WTC11 (cell line): ENCODE measurements around the gene ZNF786.
A peak's percentile ranks its signal among the peaks of the same experiment; 100 is the strongest.

ENCODE experiments used
- ESRRA ChIP-seq: sonication (generic); formaldehyde crosslinking; IDR thresholded peaks from 2 replicates; pipeline ENCODE4 v1.8.1; 2022; ENCODE audit warnings: mild to moderate bottlenecking, missing genetic modification reagents, borderline replicate concordance
- FOXJ3 ChIP-seq: sonication (generic); formaldehyde crosslinking; IDR thresholded peaks from 2 replicates; pipeline ENCODE4 v1.9.0; 2021; ENCODE audit warnings: missing genetic modification reagents, mild to moderate bottlenecking, borderline replicate concordance
- IRF2 ChIP-seq: sonication (generic); formaldehyde crosslinking; IDR thresholded peaks from 2 replicates; pipeline ENCODE4 v1.8.0; 2022; ENCODE audit warnings: low read depth, missing genetic modification reagents, borderline replicate concordance
- NFATC4 ChIP-seq: fragments of 250-450 bp; sonication (Bioruptor Pico); IDR thresholded peaks from 2 replicates; pipeline ENCODE4 v1.9.0; 2021; ENCODE audit warnings: mild to moderate bottlenecking
- NFYB ChIP-seq: sonication (generic); formaldehyde crosslinking; conservative IDR thresholded peaks from 2 replicates; pipeline ENCODE4 v1.8.0; 2022; ENCODE audit warnings: low read depth, missing genetic modification reagents
- SOX15 ChIP-seq: fragments of 250-450 bp; sonication (Bioruptor Pico); IDR thresholded peaks from 2 replicates; pipeline ENCODE4 v1.9.0; 2021; ENCODE audit warnings: mild to moderate bottlenecking
- ZBTB21 ChIP-seq: sonication (generic); formaldehyde crosslinking; IDR thresholded peaks from 2 replicates; pipeline ENCODE4 v1.8.1; 2023; ENCODE audit warnings: mild to moderate bottlenecking, missing genetic modification reagents, borderline replicate concordance
- ZNF138 ChIP-seq: sonication (generic); formaldehyde crosslinking; conservative IDR thresholded peaks from 2 replicates; pipeline ENCODE4 v1.8.1; 2022; ENCODE audit warnings: mild to moderate bottlenecking, moderate library complexity, missing genetic modification reagents
- TF ChIP-seq, protein P1 (sequence below): sonication (generic); formaldehyde crosslinking; IDR thresholded peaks from 2 replicates; pipeline ENCODE4 v1.8.0; 2023; ENCODE audit warnings: missing genetic modification reagents, mild to moderate bottlenecking, borderline replicate concordance
- TF ChIP-seq, protein P2 (sequence below): sonication (generic); formaldehyde crosslinking; IDR thresholded peaks from 2 replicates; pipeline ENCODE4 v1.8.1; 2022; ENCODE audit warnings: missing genetic modification reagents, borderline replicate concordance
- TF ChIP-seq, protein P3 (sequence below): sonication (generic); formaldehyde crosslinking; IDR thresholded peaks from 2 replicates; pipeline ENCODE4 v1.8.1; 2023; ENCODE audit warnings: mild to moderate bottlenecking, missing genetic modification reagents, borderline replicate concordance
- TF ChIP-seq, protein P4 (sequence below): fragments of 200-600 bp; IDR thresholded peaks from 2 replicates; pipeline ENCODE4 v1.8.0; 2022; ENCODE audit warnings: antibody characterized with exemption
- TF ChIP-seq, protein P5 (sequence below): sonication (generic); formaldehyde crosslinking; IDR thresholded peaks from 2 replicates; pipeline ENCODE4 v1.8.0; 2022; ENCODE audit warnings: mild to moderate bottlenecking, missing genetic modification reagents
- TF ChIP-seq, protein P6 (sequence below): fragments of 250-450 bp; sonication (Bioruptor Pico); IDR thresholded peaks from 2 replicates; pipeline ENCODE4 v1.9.0; 2021; ENCODE audit warnings: mild to moderate bottlenecking, borderline replicate concordance

DNA sequence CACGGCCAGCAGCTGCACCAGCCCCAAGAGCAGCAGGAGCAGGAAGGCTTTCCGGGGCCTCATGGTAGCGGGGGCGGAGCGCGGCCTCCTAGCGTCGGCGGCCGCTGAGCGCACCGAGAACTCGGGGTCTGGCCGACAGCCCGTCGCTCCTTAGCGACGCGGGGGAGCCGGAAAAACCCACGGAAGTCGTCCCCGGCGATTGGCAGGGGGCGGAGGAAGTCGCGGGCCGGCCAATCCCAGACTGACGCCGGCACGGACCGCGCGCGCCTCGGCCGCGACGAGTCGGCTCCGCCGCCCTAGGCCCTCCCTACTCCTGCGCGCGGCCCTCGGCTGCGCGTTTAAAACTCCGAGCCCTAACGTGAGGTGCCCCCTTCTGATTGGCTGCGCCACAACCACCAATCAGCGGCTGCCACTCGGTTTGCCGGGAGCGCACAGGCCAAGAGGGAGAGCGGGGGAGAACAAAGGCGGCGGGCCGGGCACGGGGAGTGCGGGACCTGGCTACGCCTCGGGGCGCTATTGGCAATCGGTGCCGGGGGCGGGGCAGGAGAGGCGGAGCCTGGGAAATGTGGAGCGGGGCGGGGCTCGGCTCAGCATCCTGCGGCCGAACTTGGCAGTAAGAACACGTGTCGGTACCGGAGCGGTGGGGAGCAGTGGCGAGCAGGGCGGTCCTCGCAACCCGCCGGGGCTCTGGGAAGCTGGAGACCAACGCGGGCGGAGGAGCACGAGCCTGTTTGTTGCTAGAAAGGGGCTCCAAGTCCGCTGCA lies 62.0 kb downstream of the ZNF786 start, which contains the start of gene PDIA4:
- TF ChIP-seq, protein P1, sequence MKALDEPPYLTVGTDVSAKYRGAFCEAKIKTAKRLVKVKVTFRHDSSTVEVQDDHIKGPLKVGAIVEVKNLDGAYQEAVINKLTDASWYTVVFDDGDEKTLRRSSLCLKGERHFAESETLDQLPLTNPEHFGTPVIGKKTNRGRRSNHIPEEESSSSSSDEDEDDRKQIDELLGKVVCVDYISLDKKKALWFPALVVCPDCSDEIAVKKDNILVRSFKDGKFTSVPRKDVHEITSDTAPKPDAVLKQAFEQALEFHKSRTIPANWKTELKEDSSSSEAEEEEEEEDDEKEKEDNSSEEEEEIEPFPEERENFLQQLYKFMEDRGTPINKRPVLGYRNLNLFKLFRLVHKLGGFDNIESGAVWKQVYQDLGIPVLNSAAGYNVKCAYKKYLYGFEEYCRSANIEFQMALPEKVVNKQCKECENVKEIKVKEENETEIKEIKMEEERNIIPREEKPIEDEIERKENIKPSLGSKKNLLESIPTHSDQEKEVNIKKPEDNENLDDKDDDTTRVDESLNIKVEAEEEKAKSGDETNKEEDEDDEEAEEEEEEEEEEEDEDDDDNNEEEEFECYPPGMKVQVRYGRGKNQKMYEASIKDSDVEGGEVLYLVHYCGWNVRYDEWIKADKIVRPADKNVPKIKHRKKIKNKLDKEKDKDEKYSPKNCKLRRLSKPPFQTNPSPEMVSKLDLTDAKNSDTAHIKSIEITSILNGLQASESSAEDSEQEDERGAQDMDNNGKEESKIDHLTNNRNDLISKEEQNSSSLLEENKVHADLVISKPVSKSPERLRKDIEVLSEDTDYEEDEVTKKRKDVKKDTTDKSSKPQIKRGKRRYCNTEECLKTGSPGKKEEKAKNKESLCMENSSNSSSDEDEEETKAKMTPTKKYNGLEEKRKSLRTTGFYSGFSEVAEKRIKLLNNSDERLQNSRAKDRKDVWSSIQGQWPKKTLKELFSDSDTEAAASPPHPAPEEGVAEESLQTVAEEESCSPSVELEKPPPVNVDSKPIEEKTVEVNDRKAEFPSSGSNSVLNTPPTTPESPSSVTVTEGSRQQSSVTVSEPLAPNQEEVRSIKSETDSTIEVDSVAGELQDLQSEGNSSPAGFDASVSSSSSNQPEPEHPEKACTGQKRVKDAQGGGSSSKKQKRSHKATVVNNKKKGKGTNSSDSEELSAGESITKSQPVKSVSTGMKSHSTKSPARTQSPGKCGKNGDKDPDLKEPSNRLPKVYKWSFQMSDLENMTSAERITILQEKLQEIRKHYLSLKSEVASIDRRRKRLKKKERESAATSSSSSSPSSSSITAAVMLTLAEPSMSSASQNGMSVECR (CRISPR knock-in tag): peak; percentile 84; the same call in 1 of the 2 replicates
- TF ChIP-seq, protein P2, sequence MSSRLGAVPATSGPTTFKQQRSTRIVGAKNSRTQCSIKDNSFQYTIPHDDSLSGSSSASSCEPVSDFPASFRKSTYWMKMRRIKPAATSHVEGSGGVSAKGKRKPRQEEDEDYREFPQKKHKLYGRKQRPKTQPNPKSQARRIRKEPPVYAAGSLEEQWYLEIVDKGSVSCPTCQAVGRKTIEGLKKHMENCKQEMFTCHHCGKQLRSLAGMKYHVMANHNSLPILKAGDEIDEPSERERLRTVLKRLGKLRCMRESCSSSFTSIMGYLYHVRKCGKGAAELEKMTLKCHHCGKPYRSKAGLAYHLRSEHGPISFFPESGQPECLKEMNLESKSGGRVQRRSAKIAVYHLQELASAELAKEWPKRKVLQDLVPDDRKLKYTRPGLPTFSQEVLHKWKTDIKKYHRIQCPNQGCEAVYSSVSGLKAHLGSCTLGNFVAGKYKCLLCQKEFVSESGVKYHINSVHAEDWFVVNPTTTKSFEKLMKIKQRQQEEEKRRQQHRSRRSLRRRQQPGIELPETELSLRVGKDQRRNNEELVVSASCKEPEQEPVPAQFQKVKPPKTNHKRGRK (CRISPR knock-in tag): no peak
- TF ChIP-seq, protein P3, sequence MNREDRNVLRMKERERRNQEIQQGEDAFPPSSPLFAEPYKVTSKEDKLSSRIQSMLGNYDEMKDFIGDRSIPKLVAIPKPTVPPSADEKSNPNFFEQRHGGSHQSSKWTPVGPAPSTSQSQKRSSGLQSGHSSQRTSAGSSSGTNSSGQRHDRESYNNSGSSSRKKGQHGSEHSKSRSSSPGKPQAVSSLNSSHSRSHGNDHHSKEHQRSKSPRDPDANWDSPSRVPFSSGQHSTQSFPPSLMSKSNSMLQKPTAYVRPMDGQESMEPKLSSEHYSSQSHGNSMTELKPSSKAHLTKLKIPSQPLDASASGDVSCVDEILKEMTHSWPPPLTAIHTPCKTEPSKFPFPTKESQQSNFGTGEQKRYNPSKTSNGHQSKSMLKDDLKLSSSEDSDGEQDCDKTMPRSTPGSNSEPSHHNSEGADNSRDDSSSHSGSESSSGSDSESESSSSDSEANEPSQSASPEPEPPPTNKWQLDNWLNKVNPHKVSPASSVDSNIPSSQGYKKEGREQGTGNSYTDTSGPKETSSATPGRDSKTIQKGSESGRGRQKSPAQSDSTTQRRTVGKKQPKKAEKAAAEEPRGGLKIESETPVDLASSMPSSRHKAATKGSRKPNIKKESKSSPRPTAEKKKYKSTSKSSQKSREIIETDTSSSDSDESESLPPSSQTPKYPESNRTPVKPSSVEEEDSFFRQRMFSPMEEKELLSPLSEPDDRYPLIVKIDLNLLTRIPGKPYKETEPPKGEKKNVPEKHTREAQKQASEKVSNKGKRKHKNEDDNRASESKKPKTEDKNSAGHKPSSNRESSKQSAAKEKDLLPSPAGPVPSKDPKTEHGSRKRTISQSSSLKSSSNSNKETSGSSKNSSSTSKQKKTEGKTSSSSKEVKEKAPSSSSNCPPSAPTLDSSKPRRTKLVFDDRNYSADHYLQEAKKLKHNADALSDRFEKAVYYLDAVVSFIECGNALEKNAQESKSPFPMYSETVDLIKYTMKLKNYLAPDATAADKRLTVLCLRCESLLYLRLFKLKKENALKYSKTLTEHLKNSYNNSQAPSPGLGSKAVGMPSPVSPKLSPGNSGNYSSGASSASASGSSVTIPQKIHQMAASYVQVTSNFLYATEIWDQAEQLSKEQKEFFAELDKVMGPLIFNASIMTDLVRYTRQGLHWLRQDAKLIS (CRISPR knock-in tag): 0 out of 2 replicates have a peak, but pooled peaks have one; percentile 77
- TF ChIP-seq ZBTB21 (CRISPR knock-in tag): no peak
- TF ChIP-seq, protein P4, sequence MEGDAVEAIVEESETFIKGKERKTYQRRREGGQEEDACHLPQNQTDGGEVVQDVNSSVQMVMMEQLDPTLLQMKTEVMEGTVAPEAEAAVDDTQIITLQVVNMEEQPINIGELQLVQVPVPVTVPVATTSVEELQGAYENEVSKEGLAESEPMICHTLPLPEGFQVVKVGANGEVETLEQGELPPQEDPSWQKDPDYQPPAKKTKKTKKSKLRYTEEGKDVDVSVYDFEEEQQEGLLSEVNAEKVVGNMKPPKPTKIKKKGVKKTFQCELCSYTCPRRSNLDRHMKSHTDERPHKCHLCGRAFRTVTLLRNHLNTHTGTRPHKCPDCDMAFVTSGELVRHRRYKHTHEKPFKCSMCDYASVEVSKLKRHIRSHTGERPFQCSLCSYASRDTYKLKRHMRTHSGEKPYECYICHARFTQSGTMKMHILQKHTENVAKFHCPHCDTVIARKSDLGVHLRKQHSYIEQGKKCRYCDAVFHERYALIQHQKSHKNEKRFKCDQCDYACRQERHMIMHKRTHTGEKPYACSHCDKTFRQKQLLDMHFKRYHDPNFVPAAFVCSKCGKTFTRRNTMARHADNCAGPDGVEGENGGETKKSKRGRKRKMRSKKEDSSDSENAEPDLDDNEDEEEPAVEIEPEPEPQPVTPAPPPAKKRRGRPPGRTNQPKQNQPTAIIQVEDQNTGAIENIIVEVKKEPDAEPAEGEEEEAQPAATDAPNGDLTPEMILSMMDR: no peak
- no peak for TF ChIP-seq NFATC4
- peak; percentile 77 for TF ChIP-seq NFYB
- TF ChIP-seq ZNF138 (CRISPR knock-in tag): 0 out of 2 replicates have a peak, but pooled peaks have one; percentile 80
- no peak for TF ChIP-seq FOXJ3
- TF ChIP-seq, protein P5, sequence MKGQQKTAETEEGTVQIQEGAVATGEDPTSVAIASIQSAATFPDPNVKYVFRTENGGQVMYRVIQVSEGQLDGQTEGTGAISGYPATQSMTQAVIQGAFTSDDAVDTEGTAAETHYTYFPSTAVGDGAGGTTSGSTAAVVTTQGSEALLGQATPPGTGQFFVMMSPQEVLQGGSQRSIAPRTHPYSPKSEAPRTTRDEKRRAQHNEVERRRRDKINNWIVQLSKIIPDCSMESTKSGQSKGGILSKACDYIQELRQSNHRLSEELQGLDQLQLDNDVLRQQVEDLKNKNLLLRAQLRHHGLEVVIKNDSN (CRISPR knock-in tag): peak; percentile 80
- no peak for TF ChIP-seq IRF2 (CRISPR knock-in tag)
- no peak for TF ChIP-seq SOX15
- TF ChIP-seq, protein P6, sequence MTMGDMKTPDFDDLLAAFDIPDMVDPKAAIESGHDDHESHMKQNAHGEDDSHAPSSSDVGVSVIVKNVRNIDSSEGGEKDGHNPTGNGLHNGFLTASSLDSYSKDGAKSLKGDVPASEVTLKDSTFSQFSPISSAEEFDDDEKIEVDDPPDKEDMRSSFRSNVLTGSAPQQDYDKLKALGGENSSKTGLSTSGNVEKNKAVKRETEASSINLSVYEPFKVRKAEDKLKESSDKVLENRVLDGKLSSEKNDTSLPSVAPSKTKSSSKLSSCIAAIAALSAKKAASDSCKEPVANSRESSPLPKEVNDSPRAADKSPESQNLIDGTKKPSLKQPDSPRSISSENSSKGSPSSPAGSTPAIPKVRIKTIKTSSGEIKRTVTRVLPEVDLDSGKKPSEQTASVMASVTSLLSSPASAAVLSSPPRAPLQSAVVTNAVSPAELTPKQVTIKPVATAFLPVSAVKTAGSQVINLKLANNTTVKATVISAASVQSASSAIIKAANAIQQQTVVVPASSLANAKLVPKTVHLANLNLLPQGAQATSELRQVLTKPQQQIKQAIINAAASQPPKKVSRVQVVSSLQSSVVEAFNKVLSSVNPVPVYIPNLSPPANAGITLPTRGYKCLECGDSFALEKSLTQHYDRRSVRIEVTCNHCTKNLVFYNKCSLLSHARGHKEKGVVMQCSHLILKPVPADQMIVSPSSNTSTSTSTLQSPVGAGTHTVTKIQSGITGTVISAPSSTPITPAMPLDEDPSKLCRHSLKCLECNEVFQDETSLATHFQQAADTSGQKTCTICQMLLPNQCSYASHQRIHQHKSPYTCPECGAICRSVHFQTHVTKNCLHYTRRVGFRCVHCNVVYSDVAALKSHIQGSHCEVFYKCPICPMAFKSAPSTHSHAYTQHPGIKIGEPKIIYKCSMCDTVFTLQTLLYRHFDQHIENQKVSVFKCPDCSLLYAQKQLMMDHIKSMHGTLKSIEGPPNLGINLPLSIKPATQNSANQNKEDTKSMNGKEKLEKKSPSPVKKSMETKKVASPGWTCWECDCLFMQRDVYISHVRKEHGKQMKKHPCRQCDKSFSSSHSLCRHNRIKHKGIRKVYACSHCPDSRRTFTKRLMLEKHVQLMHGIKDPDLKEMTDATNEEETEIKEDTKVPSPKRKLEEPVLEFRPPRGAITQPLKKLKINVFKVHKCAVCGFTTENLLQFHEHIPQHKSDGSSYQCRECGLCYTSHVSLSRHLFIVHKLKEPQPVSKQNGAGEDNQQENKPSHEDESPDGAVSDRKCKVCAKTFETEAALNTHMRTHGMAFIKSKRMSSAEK (CRISPR knock-in tag): no peak
- no peak for TF ChIP-seq ESRRA
